ENCODE data around the gene FAM111B. TPM values are rescaled to one million over a fixed set of nuclear protein-coding genes. Genes with fewer than 3 reads are reported as not detected.
A peak's percentile ranks its signal among the peaks of the same experiment; 100 is the strongest.

The FAM111B gene
- total RNA-seq, 1 experiment from 2014 or later, result 23.6 TPM

DNA sequence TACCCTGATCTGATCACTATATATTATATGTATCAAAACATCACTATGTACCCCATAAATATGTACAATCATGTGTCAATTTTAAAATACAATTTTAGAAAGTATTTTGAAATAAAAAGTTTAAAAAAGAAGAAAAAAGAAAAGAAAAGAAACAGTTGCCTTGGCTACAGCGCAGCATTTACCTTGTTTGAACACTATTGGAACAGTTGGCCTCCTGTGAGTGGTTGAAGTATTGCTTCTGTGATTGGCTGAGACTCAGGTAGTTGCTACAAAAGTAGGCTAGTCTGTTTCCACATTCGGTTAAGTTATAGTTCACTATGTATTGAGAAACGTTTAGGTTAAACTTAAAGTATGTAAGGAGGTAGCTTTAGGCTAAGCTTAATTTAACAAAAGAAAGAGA is 57.0 kb downstream of the FAM111B start:
- no peaks in the 10 kb centered on the region for H3K9me3 ChIP-seq (ENCODE audit: control insufficient read depth, insufficient read depth, low read depth, low read length)
- H3K4me3 ChIP-seq (ENCODE audit: low read depth in 2 of 2, low read length in 2 of 2), result no peak overlapping the region
- intact Hi-C loops (cut with micrococcal nuclease; ENCODE audit: unreplicated experiment) (no loop called here), in situ Hi-C loops (cut with HindIII; ENCODE audit: low pct_unique_long_range_greater_than_20kb, low sequenced_read_pairs) (no loop called here)
- BruUV-seq (replicated peaks), result no TSS peak
- ChIA-PET POLR2A (no interaction called here), CTCF (interaction anchor here (0.5 to 0.7 kb wide), 3 partner anchors 11 to 19 kb away, joined by 5 to 8 read pairs (median 6); no protein-coding TSS in a partner anchor)
- H3K27me3 ChIP-seq (ENCODE audit: control insufficient read depth, insufficient read depth, low read length), result peaks cover 32% of the 10 kb centered on the region
- H3K27ac ChIP-seq (ENCODE audit: low read length), result no peak overlapping the region
- no peaks in the 10 kb centered on the region for H3K36me3 ChIP-seq (ENCODE audit: control insufficient read depth, insufficient read depth, low read length)
- DNase-seq (ENCODE audit: low read depth, low spot score) (no peak), ATAC-seq (no peak)
- H3K4me1 ChIP-seq (ENCODE audit: control insufficient read depth, insufficient read depth, low read length), result no peaks in the 10 kb centered on the region
- TF ChIP-seq SIN3A (IDR thresholded peaks at IDR 0.05; ENCODE audit: borderline replicate concordance, insufficient read depth, low read depth, low read length) (no peak), POLR2AphosphoS5 (IDR thresholded peaks at IDR 0.05; ENCODE audit: low read depth, low read length) (no peak)
- TF ChIP-seq, protein P1, sequence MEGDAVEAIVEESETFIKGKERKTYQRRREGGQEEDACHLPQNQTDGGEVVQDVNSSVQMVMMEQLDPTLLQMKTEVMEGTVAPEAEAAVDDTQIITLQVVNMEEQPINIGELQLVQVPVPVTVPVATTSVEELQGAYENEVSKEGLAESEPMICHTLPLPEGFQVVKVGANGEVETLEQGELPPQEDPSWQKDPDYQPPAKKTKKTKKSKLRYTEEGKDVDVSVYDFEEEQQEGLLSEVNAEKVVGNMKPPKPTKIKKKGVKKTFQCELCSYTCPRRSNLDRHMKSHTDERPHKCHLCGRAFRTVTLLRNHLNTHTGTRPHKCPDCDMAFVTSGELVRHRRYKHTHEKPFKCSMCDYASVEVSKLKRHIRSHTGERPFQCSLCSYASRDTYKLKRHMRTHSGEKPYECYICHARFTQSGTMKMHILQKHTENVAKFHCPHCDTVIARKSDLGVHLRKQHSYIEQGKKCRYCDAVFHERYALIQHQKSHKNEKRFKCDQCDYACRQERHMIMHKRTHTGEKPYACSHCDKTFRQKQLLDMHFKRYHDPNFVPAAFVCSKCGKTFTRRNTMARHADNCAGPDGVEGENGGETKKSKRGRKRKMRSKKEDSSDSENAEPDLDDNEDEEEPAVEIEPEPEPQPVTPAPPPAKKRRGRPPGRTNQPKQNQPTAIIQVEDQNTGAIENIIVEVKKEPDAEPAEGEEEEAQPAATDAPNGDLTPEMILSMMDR (IDR thresholded peaks at IDR 0.05), result no peak

DNA sequence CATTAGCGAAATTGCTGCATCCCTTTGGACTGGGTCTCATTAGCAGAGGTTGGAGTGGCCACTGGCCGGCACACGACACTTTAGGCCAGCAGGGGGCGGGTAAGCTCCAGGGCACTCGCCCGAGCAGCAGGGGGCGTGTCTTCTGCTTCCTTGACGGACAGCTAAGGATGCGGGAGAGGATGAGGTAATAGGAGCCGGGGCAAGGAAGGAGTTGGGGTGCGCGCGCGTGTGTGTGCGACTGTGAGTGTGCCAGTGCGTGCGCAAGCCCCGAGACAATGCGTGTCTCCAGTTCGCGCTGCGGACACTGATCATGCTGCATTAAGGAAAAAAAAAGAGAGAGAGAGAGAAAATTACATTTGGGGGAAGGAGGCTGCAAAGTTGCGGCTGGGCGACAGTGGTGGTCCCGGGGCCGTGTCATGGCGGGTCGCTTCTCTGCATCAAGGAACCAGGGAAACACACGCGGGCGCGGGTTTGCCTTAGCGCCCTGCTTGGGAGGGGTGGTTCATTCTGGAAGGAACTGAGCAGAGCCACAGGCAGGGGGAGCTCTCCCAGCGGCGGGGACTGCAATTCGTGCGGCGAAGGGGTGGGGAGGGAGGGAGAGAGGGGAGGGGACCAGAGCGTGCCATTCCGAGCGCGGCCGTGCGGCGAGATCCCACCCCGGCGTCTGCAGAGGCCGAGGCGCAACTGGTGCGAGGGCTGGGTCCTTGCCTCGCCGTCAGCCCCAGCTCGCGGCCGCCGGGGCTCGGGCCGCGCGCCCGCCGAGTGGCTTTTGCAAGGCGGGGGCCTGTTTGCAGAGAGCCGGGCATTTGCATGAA is 64.7 kb downstream of the FAM111B start, which contains the start of gene DTX4:
DTX4 (plus strand) TSS at position 625 of the 815 bp plus-strand sequence. CDS start 464 bp downstream, outside the sequence.
- ChIA-PET CTCF (interaction anchor here (0.5 to 1.6 kb wide), 14 partner anchors 10 to 1964 kb away, joined by 3 to 16 read pairs (median 5); partner anchors contain the start of gene ZP1), POLR2A (interaction anchor here (0.7 kb wide), 1 partner anchor 46 kb away, joined by 4 read pairs; no protein-coding TSS in a partner anchor)
- in situ Hi-C loops (cut with HindIII; ENCODE audit: low pct_unique_long_range_greater_than_20kb, low sequenced_read_pairs), result no loop called here
- intact Hi-C loops (cut with micrococcal nuclease; ENCODE audit: unreplicated experiment), result loop anchor here (1.0 kb wide), 2 partner anchors 37 to 259 kb away; no protein-coding TSS in a partner anchor
- no peak within 1 kb of the TSS for H3K27ac ChIP-seq (ENCODE audit: low read length)
- H3K36me3 ChIP-seq (ENCODE audit: control insufficient read depth, insufficient read depth, low read length), result no peaks in the 10 kb centered on the region
- TF ChIP-seq, protein P2, sequence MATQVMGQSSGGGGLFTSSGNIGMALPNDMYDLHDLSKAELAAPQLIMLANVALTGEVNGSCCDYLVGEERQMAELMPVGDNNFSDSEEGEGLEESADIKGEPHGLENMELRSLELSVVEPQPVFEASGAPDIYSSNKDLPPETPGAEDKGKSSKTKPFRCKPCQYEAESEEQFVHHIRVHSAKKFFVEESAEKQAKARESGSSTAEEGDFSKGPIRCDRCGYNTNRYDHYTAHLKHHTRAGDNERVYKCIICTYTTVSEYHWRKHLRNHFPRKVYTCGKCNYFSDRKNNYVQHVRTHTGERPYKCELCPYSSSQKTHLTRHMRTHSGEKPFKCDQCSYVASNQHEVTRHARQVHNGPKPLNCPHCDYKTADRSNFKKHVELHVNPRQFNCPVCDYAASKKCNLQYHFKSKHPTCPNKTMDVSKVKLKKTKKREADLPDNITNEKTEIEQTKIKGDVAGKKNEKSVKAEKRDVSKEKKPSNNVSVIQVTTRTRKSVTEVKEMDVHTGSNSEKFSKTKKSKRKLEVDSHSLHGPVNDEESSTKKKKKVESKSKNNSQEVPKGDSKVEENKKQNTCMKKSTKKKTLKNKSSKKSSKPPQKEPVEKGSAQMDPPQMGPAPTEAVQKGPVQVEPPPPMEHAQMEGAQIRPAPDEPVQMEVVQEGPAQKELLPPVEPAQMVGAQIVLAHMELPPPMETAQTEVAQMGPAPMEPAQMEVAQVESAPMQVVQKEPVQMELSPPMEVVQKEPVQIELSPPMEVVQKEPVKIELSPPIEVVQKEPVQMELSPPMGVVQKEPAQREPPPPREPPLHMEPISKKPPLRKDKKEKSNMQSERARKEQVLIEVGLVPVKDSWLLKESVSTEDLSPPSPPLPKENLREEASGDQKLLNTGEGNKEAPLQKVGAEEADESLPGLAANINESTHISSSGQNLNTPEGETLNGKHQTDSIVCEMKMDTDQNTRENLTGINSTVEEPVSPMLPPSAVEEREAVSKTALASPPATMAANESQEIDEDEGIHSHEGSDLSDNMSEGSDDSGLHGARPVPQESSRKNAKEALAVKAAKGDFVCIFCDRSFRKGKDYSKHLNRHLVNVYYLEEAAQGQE (IDR thresholded peaks at IDR 0.05; ENCODE audit: insufficient read depth in 1 of 2, low read depth in 2 of 2, low read length in 1 of 2), result 0 out of 4 replicates have a peak, but pooled peaks of 1 of the 2 experiments have one; percentile 44
- no peak for TF ChIP-seq TCF7L2 (IDR thresholded peaks at IDR 0.05; ENCODE audit: low read depth, low read length)
- no peak for TF ChIP-seq POLR2AphosphoS5 (IDR thresholded peaks at IDR 0.05; ENCODE audit: low read depth, low read length)
- TF ChIP-seq SIN3A (IDR thresholded peaks at IDR 0.05; ENCODE audit: borderline replicate concordance, insufficient read depth, low read depth, low read length), result no peak
- TF ChIP-seq, protein P1 (IDR thresholded peaks at IDR 0.05), result peak; percentile 95
- peaks cover 11% of the 10 kb centered on the region for H3K27me3 ChIP-seq (ENCODE audit: control insufficient read depth, insufficient read depth, low read length)
- no peaks in the 10 kb centered on the region for H3K9me3 ChIP-seq (ENCODE audit: control insufficient read depth, insufficient read depth, low read depth, low read length)
- ATAC-seq (peak; percentile 95), DNase-seq (ENCODE audit: low read depth, low spot score) (peak; percentile 39)
- no TSS peak for BruUV-seq (replicated peaks)
- peak within 1 kb of the TSS; percentile 43 to 61 for H3K4me3 ChIP-seq (ENCODE audit: low read depth in 2 of 2, low read length in 2 of 2)
- peaks cover 7% of the 10 kb centered on the region for H3K4me1 ChIP-seq (ENCODE audit: control insufficient read depth, insufficient read depth, low read length)

All from Panc1 (cell line).